ENCODE results near the gene ATP11B.

Gene ATP11B

DNA sequence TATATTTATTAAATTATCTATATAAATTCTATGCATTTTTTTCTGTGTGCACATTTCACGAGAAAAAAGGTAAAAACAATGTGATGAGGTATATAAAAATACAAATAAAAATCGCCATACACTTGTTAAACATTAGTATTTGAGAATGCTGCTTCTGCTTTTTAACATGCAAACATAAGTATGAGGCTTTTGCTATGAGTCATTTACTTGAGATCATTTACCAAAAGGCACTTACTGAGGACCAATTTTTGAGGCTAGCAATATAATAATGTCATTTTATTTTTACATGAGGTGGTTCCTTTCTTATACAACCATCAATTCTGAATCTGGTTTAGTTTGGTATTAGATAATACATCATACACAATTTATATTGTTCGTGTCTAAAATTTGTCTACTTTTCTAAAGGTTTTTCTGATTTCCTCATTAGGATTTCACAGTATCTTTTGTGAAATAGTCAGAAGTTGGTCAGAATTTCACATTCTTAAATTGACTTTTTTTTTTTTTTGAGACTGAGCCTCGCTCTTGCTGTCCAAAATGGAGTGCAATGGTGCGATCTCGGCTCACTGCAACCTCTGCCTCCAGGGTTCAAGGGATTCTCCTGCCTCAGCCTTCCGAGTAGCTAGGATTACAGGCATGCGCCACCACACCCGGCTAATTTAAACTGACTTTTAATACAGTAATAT is 161.4 kb downstream of the ATP11B start:
- TF ChIP-seq, protein P1, sequence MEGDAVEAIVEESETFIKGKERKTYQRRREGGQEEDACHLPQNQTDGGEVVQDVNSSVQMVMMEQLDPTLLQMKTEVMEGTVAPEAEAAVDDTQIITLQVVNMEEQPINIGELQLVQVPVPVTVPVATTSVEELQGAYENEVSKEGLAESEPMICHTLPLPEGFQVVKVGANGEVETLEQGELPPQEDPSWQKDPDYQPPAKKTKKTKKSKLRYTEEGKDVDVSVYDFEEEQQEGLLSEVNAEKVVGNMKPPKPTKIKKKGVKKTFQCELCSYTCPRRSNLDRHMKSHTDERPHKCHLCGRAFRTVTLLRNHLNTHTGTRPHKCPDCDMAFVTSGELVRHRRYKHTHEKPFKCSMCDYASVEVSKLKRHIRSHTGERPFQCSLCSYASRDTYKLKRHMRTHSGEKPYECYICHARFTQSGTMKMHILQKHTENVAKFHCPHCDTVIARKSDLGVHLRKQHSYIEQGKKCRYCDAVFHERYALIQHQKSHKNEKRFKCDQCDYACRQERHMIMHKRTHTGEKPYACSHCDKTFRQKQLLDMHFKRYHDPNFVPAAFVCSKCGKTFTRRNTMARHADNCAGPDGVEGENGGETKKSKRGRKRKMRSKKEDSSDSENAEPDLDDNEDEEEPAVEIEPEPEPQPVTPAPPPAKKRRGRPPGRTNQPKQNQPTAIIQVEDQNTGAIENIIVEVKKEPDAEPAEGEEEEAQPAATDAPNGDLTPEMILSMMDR (IDR thresholded peaks at IDR 0.05; ENCODE audit: low read depth, low read length) = no peak
- DNase-seq (ENCODE audit: extremely low read depth, low read depth) = no peak

DNA sequence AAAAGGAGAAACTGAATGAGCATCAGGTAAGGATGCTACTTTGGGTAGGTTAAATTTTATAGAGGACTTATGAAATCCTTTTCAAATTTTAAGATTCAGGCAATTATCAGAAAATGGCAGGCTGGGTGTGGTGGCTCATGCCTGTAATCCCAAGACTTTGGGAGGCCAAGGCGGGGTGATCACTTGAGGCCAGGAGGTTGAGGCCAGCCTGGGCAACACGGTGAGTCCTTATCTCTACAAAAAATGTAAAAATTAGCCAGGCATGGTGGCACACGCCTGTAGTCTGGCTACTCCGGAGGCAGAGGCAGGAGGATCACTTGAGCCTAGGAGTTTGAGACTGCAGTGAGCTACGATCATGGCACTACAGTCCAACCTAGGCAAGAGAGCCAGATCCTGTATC is 163.9 kb downstream of the ATP11B start:
- DNase-seq (ENCODE audit: extremely low read depth, low read depth) = no peak

DNA sequence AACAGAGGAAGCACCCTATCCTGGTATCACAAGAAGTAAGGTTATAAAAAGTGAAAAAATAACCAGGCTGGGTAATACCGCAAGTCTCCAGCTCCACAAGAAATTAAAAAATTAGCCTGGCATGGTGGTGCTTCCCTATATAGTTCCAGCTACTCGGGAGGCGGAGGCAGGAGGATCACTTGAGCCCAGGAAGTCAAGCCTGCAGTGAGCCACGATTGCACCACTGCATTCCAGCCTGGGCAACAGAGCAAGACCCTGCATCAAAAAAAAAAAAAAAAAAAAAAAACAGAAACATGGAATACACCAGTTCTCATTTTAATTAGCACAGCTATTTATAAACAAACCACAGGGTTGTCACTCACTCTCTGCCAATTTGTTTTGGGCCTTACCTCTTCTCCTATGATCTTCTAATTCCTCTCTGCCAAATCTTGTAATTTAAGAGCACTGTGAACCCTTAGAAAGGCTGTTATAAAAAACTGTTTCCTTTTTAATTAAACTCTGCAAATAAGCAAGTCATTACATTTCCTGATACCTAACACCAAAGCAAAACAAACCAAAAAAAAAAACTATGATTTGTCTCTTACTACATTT is 164.5 kb downstream of the ATP11B start:
- TF ChIP-seq, protein P1 (IDR thresholded peaks at IDR 0.05; ENCODE audit: low read depth, low read length) = no peak
- DNase-seq (ENCODE audit: extremely low read depth, low read depth) = no peak

More for the DNA sequence above, 163.9 kb downstream of the ATP11B start:
- TF ChIP-seq, protein P1 (IDR thresholded peaks at IDR 0.05; ENCODE audit: low read depth, low read length) = no peak

DNA sequence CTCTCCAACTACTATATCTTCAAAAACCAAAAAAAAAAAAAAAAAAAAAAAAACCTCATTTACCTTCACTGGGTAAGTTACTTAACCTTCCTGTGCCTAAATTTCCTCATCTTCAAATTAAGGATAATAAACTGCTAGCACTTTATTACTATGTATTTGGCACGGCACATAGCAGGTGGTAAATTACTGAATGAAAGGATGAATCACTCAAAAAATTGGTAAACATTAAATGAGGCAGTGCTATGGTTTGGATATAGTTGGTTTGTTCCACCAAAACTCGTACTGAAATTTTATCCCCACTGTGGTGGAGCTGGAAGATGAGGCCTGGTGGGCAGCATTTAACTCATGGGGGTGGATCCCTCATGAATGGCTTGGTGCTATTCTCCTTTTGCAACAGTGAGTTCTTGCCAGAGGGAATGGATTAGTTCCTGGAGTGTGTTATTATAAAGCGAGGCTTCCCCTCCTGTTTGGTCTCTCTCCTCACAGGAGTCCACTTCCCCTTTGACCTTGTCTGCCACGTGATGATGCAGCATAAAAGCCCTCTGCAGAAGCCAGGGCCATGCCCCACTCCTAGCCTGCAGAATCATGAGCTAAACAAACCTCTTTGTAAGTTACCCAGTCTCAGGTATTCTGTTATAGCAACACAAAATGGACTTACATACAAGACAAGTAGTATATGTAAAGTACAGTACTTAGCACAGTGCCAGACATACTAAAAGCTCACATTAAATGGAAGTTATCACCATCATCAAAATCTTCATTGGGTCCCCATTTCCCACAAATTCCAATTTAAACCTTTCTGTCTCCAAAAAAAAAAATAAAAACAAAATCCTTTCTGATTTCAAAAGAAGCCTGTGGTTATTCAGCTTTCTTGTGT is 166.4 kb downstream of the ATP11B start:
- DNase-seq (ENCODE audit: extremely low read depth, low read depth) = no peak
- TF ChIP-seq, protein P1 (IDR thresholded peaks at IDR 0.05; ENCODE audit: low read depth, low read length) = no peak

DNA sequence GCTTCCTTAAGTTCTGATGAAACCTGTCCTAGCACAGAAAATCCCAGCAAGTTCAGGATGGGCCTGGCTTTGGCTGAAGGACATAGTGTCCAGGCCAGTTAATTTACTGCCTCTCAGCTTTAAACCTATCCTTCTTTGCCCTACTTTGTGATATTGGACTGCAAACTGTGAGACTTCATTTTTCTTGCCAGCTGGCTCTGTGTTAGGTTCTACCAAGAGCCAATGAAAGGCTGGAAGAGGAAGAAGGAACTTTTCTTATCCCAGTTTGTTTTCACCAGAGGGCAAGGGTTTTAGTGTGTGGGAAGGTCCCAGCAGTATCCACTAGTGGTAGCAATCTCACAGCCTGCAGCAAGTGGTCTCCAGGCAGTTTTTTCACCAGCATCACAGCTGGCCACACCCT is 168.9 kb downstream of the ATP11B start:
- TF ChIP-seq, protein P1 (IDR thresholded peaks at IDR 0.05; ENCODE audit: low read depth, low read length) = no peak
- DNase-seq (ENCODE audit: extremely low read depth, low read depth) = no peak

DNA sequence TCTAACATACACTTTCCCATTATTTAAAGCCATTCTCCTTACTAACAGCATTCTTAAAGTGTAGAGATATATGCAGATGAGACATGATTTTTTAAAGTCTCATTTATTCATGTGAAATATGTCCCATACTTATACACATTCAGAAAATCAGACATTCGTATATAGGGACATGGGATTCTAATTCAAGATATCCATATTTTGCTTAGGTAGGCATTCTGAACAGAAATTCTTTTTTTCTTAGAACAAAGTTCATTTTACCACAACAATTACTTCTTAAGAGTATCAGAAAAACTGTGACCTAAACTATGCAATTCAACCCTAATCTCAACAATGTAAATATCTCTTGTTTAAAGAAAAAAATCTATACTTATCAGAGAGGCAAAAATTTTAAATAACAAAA is 170.9 kb downstream of the ATP11B start:
- TF ChIP-seq, protein P1 (IDR thresholded peaks at IDR 0.05; ENCODE audit: low read depth, low read length) = no peak
- no peak for DNase-seq (ENCODE audit: extremely low read depth, low read depth)
